ENCODE data around the gene PIGR.

- TF ChIP-seq EZH2 (IDR thresholded peaks at IDR 0.05; ENCODE audit: low read length, unreplicated experiment) (no peak), EZH2phosphoT487 (IDR thresholded peaks at IDR 0.05; ENCODE audit: borderline replicate concordance, low read length) (no peak)
- TF ChIP-seq, protein P1, sequence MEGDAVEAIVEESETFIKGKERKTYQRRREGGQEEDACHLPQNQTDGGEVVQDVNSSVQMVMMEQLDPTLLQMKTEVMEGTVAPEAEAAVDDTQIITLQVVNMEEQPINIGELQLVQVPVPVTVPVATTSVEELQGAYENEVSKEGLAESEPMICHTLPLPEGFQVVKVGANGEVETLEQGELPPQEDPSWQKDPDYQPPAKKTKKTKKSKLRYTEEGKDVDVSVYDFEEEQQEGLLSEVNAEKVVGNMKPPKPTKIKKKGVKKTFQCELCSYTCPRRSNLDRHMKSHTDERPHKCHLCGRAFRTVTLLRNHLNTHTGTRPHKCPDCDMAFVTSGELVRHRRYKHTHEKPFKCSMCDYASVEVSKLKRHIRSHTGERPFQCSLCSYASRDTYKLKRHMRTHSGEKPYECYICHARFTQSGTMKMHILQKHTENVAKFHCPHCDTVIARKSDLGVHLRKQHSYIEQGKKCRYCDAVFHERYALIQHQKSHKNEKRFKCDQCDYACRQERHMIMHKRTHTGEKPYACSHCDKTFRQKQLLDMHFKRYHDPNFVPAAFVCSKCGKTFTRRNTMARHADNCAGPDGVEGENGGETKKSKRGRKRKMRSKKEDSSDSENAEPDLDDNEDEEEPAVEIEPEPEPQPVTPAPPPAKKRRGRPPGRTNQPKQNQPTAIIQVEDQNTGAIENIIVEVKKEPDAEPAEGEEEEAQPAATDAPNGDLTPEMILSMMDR (conservative IDR thresholded peaks at IDR 0.05; ENCODE audit: low read depth, low read length) = no peak
Observed at GRCh38 chr1:206975306-206975705, 29.0 kb upstream of the PIGR start.

Measured in PC-3 (cell line).